GM12865 (cell line): ENCODE measurements around the gene HRNR.

Experiments
- DNase-seq: peaks from one replicate; pipeline ENCODE4 v3.0.0; 2010; ENCODE audit warnings: low read depth
- H3K4me3 ChIP-seq: 2 replicates; pipeline ENCODE4 v1.5.1; 2011; ENCODE audit warnings: mild to moderate bottlenecking, low read depth, low read length, control low read depth
- CTCF ChIP-seq: IDR thresholded peaks from 2 replicates; pipeline ENCODE4 v1.5.1; 2011; ENCODE audit warnings: low read length, control low read depth, low read depth, inconsistent platforms; ENCODE audit not compliant: insufficient read depth; ENCODE audit errors: missing control alignments

The HRNR gene

GRCh38 chr1:152164517-152165136 lies 59.4 kb downstream of the HRNR start:
- H3K4me3 ChIP-seq, result no peak overlapping the region
- DNase-seq, result no peak
- TF ChIP-seq CTCF, result no peak

DNA sequence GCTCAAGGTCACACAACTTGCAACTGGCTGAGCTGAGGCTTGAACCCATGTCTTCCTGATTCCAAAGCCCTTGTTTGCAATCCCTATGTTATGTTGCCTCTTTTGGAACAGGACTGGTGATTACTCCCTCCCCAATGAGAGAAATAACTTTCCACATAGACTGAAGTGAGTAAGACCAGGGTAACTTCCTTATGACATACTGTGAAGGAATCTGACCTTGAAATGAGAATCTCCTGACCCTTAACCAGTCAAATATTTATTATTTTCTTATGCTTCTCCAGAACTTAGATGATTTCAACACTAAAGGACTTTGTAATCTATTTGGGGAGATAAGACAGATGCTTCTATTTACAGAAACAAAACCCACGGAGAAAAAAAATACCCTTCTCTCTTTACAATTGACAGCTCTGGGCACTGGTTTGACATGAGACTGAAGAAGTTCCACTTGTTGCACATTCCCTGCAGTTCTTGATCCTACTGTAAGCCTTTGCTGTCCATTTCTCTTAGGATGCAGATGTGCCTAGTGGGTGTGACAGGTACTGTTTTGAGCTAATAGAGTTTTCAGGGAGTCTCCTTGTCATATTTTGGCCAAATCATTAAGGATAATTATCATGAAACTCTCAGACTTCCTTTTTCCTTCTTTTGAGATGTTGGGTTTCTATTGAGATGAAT lies 61.1 kb downstream of the HRNR start:
- DNase-seq, result no peak
- H3K4me3 ChIP-seq, result no peak overlapping the region
- no peak for TF ChIP-seq CTCF
